Astrocyte (in vitro differentiated cells and primary cell): ENCODE measurements around the gene SLC16A6. TPM values are rescaled to one million over a fixed set of nuclear protein-coding genes. Genes with fewer than 3 reads are reported as not detected.
"Not testable (repeated sequence)": the region's sequence is repeated elsewhere in the genome, so short reads cannot be mapped to it uniquely, and the experiment has no call there.

ENCODE experiments used
- DNase-seq: peaks from one replicate; pipeline ENCODE4 v3.0.0-alpha.2; 2010; ENCODE audit warnings: low read depth
- FAIRE-seq: peaks from 2 replicates; lab custom pipeline; 2011; peaks lifted over from hg19 to GRCh38; lab: Jason Lieb, UNC
- H2AFZ ChIP-seq: 2 replicates; pipeline ENCODE4 v1.6.0; 2012; ENCODE audit warnings: low read depth, low read length, inconsistent platforms
- H3K27ac ChIP-seq: 2 replicates; pipeline ENCODE4 v1.5.1; 2011; ENCODE audit warnings: low read depth, low read length, inconsistent platforms
- H3K27me3 ChIP-seq: 2 replicates; pipeline ENCODE4 v1.6.0; 2011; ENCODE audit warnings: low read length, inconsistent platforms; ENCODE audit not compliant: insufficient read depth
- H3K36me3 ChIP-seq: 2 replicates; pipeline ENCODE4 v1.5.1; 2011; ENCODE audit warnings: low read length, inconsistent platforms; ENCODE audit not compliant: insufficient read depth
- H3K4me1 ChIP-seq: 2 replicates; pipeline ENCODE4 v1.5.1; 2011; ENCODE audit warnings: low read length, inconsistent platforms; ENCODE audit not compliant: insufficient read depth
- H3K4me2 ChIP-seq: 2 replicates; pipeline ENCODE4 v1.6.0; 2012; ENCODE audit warnings: low read length, inconsistent platforms
- H3K4me3 ChIP-seq: 2 replicates; pipeline ENCODE4 v1.5.1; 2011; ENCODE audit warnings: low read depth, mild to moderate bottlenecking, low read length, inconsistent platforms; ENCODE audit not compliant: insufficient read depth
- H3K79me2 ChIP-seq: 2 replicates; pipeline ENCODE4 v1.6.0; 2012; ENCODE audit warnings: mild to moderate bottlenecking, low read length, inconsistent platforms; ENCODE audit not compliant: insufficient read depth
- H3K9ac ChIP-seq: 2 replicates; pipeline ENCODE4 v1.6.0; 2012; ENCODE audit warnings: mild to moderate bottlenecking, low read length, inconsistent platforms
- H3K9me3 ChIP-seq: 2 replicates; pipeline ENCODE4 v1.5.1; 2012; ENCODE audit warnings: low read depth, mild to moderate bottlenecking, low read length, inconsistent platforms; ENCODE audit not compliant: insufficient read depth
- H4K20me1 ChIP-seq: 2 replicates; pipeline ENCODE4 v1.6.0; 2012; ENCODE audit warnings: low read length, inconsistent platforms; ENCODE audit not compliant: insufficient read depth
- H3K27ac Mint-ChIP-seq: one replicate; pipeline ENCODE4 v1.8.0; 2021; ENCODE audit warnings: mild to moderate bottlenecking, mixed read lengths; ENCODE audit not compliant: unreplicated experiment
- H3K27me3 Mint-ChIP-seq: one replicate; pipeline ENCODE4 v1.8.0; 2021; ENCODE audit warnings: low read depth, mixed read lengths; ENCODE audit not compliant: unreplicated experiment
- H3K36me3 Mint-ChIP-seq: one replicate; pipeline ENCODE4 v1.8.0; 2021; ENCODE audit warnings: low read depth, mixed read lengths; ENCODE audit not compliant: unreplicated experiment
- H3K4me1 Mint-ChIP-seq: one replicate; pipeline ENCODE4 v1.8.0; 2021; ENCODE audit warnings: low read depth, mixed read lengths; ENCODE audit not compliant: unreplicated experiment
- H3K4me3 Mint-ChIP-seq: one replicate; pipeline ENCODE4 v1.8.0; 2021; ENCODE audit warnings: mild to moderate bottlenecking, moderate library complexity, mixed read lengths; ENCODE audit not compliant: unreplicated experiment
- H3K9me3 Mint-ChIP-seq: one replicate; pipeline ENCODE4 v1.8.0; 2021; ENCODE audit warnings: mild to moderate bottlenecking, mixed read lengths; ENCODE audit not compliant: unreplicated experiment
- CTCF ChIP-seq: IDR thresholded peaks from 2 replicates; pipeline ENCODE4 v1.5.1; 2011; ENCODE audit warnings: low read depth, mild to moderate bottlenecking, inconsistent platforms, low read length, moderate library complexity; ENCODE audit not compliant: insufficient read depth
- EZH2 ChIP-seq: IDR thresholded peaks from 2 replicates; pipeline ENCODE4 v1.6.1; 2012; ENCODE audit warnings: mild to moderate bottlenecking, low read length, inconsistent platforms; ENCODE audit not compliant: insufficient read depth
- total RNA-seq: library from RNA; stranded (reverse); gene quantifications from 2 replicates; pipeline ENCODE4 v1.2.1, GENCODE V29; 2021

The SLC16A6 gene
- total RNA-seq, 1 donor from 2014 or later = 0.34 TPM

- Mint-ChIP-seq H3K36me3 (peaks cover 4% of the 10 kb centered on the region), H3K9me3 (no peaks in the 10 kb centered on the region), H3K4me3 (no peak overlapping the region), H3K4me1 (peaks cover 3% of the 10 kb centered on the region), H3K27me3 (no peaks in the 10 kb centered on the region), H3K27ac (no peak overlapping the region)
- TF ChIP-seq CTCF (no peak), EZH2 (no peak)
- H3K27ac ChIP-seq = no peak overlapping the region
- no peaks in the 10 kb centered on the region for H3K9me3 ChIP-seq
- no peaks in the 10 kb centered on the region for H3K27me3 ChIP-seq
- no peak overlapping the region for H3K4me2 ChIP-seq
- DNase-seq (no peak), FAIRE-seq (no peak)
- no peaks in the 10 kb centered on the region for H4K20me1 ChIP-seq
- no peak overlapping the region for H2AFZ ChIP-seq
- H3K9ac ChIP-seq = no peak overlapping the region
- no peaks in the 10 kb centered on the region for H3K79me2 ChIP-seq
- peaks cover 5% of the 10 kb centered on the region for H3K36me3 ChIP-seq
- H3K4me3 ChIP-seq = no peak overlapping the region
- peaks cover 2% of the 10 kb centered on the region for H3K4me1 ChIP-seq
These were observed 35.0 kb downstream of the SLC16A6 start for GRCh38 chr17:68255731-68256538.

GRCh38 chr17:68255151-68255550 is 35.8 kb downstream of the SLC16A6 start:
- peaks cover 3% of the 10 kb centered on the region for H3K4me1 Mint-ChIP-seq
- Histone ChIP-seq H3K27me3 (no peaks in the 10 kb centered on the region), H4K20me1 (no peaks in the 10 kb centered on the region), H3K27ac (no peak overlapping the region), H2AFZ (no peak overlapping the region), H3K79me2 (no peaks in the 10 kb centered on the region), H3K4me3 (no peak overlapping the region), H3K9me3 (no peaks in the 10 kb centered on the region), H3K9ac (no peak overlapping the region), H3K4me2 (no peak overlapping the region), H3K36me3 (peaks cover 5% of the 10 kb centered on the region), H3K4me1 (peaks cover 2% of the 10 kb centered on the region)
- peaks cover 4% of the 10 kb centered on the region for H3K36me3 Mint-ChIP-seq
- no peak for TF ChIP-seq CTCF
- no peak for TF ChIP-seq EZH2
- DNase-seq (no peak), FAIRE-seq (no peak)
- no peaks in the 10 kb centered on the region for H3K9me3 Mint-ChIP-seq
- no peaks in the 10 kb centered on the region for H3K27me3 Mint-ChIP-seq
- no peak overlapping the region for H3K4me3 Mint-ChIP-seq
- no peak overlapping the region for H3K27ac Mint-ChIP-seq

GRCh38 chr17:68253426-68253825 is 37.5 kb downstream of the SLC16A6 start:
- not testable (repeated sequence) for H3K4me3 ChIP-seq, H3K4me2 ChIP-seq, H3K4me1 Mint-ChIP-seq, H3K27ac Mint-ChIP-seq, H3K9me3 Mint-ChIP-seq, H3K9me3 ChIP-seq, H3K4me3 Mint-ChIP-seq, FAIRE-seq, DNase-seq, H3K79me2 ChIP-seq, H3K27ac ChIP-seq, H2AFZ ChIP-seq, H3K36me3 ChIP-seq, H4K20me1 ChIP-seq, H3K4me1 ChIP-seq, H3K27me3 Mint-ChIP-seq, H3K36me3 Mint-ChIP-seq, H3K27me3 ChIP-seq, H3K9ac ChIP-seq
